IMR-90 (cell line): ENCODE results near the gene C1QTNF3. TPM values are rescaled to one million over a fixed set of nuclear protein-coding genes. Genes with fewer than 3 reads are reported as not detected.
A peak's percentile ranks its signal among the peaks of the same experiment; 100 is the strongest.

Experiments used
- ATAC-seq: fragments of 200-7000 bp; cut with Tn5 transposase; 2 replicates; pipeline ENCODE4 v1.9.1; 2020; ENCODE audit warnings: low read depth, mild to moderate bottlenecking, moderate library complexity
- BruUV-seq: library from RNA; stranded (reverse); fragments of 400-500 nt; replicated peaks from 2 replicates; lab custom pipeline; 2021; lab: Mats Ljungman, UMichigan
- CTCF ChIA-PET: fragments of 300-600 bp; formaldehyde crosslinking; extraction: SDS; loops from one replicate; lab custom pipeline; 2021; ENCODE audit warnings: antibody characterized with exemption; lab: Yijun Ruan, JAX
- POLR2A ChIA-PET: fragments of 300-600 bp; sonication (Branson Sonifier 250); formaldehyde crosslinking; loops from one replicate; lab custom pipeline; 2022; ENCODE audit warnings: antibody characterized with exemption; ENCODE audit not compliant: unreplicated experiment; lab: Charles Lee
- DNase-seq: peaks from one replicate; pipeline ENCODE4 v3.0.0; 2013
- H2AFZ ChIP-seq: replicated peaks from 2 replicates; pipeline ENCODE3; 2013; ENCODE audit warnings: low read length, mild to moderate bottlenecking; ENCODE audit not compliant: poor library complexity
- H2AK5ac ChIP-seq: 2 replicates; pipeline ENCODE4 v1.6.1; 2013; ENCODE audit warnings: low read depth, low read length, inconsistent platforms
- H2AK9ac ChIP-seq: replicated peaks from 2 replicates; pipeline ENCODE3; 2013; ENCODE audit warnings: mild to moderate bottlenecking, low read depth, low read length, moderate library complexity; ENCODE audit not compliant: poor library complexity
- H2BK120ac ChIP-seq: 2 replicates; pipeline ENCODE4 v1.6.1; 2013; ENCODE audit warnings: low read depth, low read length, inconsistent platforms
- H2BK15ac ChIP-seq: 3 replicates; pipeline ENCODE4 v1.6.1; 2013; ENCODE audit warnings: low read depth, low read length, inconsistent platforms
- H2BK20ac ChIP-seq: 2 replicates; pipeline ENCODE4 v1.6.1; 2013; ENCODE audit warnings: low read depth, mild to moderate bottlenecking, inconsistent platforms, low read length, moderate library complexity
- H2BK5ac ChIP-seq: 2 replicates; pipeline ENCODE4 v1.6.1; 2013; ENCODE audit warnings: mild to moderate bottlenecking, low read depth, low read length, inconsistent platforms; ENCODE audit not compliant: poor library complexity, severe bottlenecking
- H3K14ac ChIP-seq: replicated peaks from 2 replicates; pipeline ENCODE4 v1.6.1; 2013; ENCODE audit warnings: low read depth, low read length, inconsistent platforms
- H3K18ac ChIP-seq: 2 replicates; pipeline ENCODE4 v1.6.1; 2013; ENCODE audit warnings: low read depth, low read length, control low read depth
- H3K23ac ChIP-seq: 2 replicates; pipeline ENCODE4 v1.6.1; 2013; ENCODE audit warnings: low read depth, low read length, inconsistent platforms
- H3K27ac ChIP-seq: 2 replicates; pipeline ENCODE4 v1.5.1; 2013; ENCODE audit warnings: mild to moderate bottlenecking, control low read depth, low read length; ENCODE audit not compliant: insufficient read depth
- H3K27me3 ChIP-seq: 2 replicates; pipeline ENCODE4 v1.6.1; 2013; ENCODE audit warnings: low read length; ENCODE audit not compliant: control insufficient read depth, insufficient read depth
- H3K36me3 ChIP-seq: 2 replicates; pipeline ENCODE4 v1.6.1; 2013; ENCODE audit warnings: low read length, mixed read lengths; ENCODE audit not compliant: control insufficient read depth, insufficient read depth
- H3K4ac ChIP-seq: 2 replicates; pipeline ENCODE4 v1.6.1; 2013; ENCODE audit warnings: low read depth, low read length, inconsistent platforms
- H3K4me1 ChIP-seq: 2 replicates; pipeline ENCODE4 v1.6.1; 2013; ENCODE audit warnings: low read length, mixed read lengths; ENCODE audit not compliant: control insufficient read depth, insufficient read depth
- H3K4me2 ChIP-seq: 2 replicates; pipeline ENCODE4 v1.6.1; 2013; ENCODE audit warnings: low read depth, mild to moderate bottlenecking, control low read depth, low read length, moderate library complexity
- H3K4me3 ChIP-seq: 2 replicates; pipeline ENCODE4 v1.5.1; 2013; ENCODE audit warnings: low read depth, mild to moderate bottlenecking, control low read depth, low read length, moderate library complexity; ENCODE audit not compliant: insufficient read depth
- H3K56ac ChIP-seq: 2 replicates; pipeline ENCODE4 v1.6.1; 2013; ENCODE audit warnings: low read length, inconsistent platforms; ENCODE audit not compliant: insufficient read depth; ENCODE audit errors: extremely low read depth
- H3K79me1 ChIP-seq, 2 experiments: 2 replicates each; pipeline ENCODE4 v1.6.1; 2013; ENCODE audit warnings: low read length in 2 of 2, inconsistent platforms in 1 of 2, low read depth in 1 of 2
- H3K9ac ChIP-seq: 2 replicates; pipeline ENCODE4 v1.6.1; 2013; ENCODE audit warnings: low read depth, low read length, control low read depth
- H3K9me1 ChIP-seq: 2 replicates; pipeline ENCODE4 v1.6.1; 2013; ENCODE audit warnings: low read length, inconsistent platforms; ENCODE audit not compliant: insufficient read depth
- H3K9me3 ChIP-seq: 2 replicates; pipeline ENCODE4 v1.6.1; 2013; ENCODE audit warnings: low read length; ENCODE audit not compliant: control insufficient read depth, insufficient read depth
- H4K20me1 ChIP-seq: 2 replicates; pipeline ENCODE4 v1.6.1; 2013; ENCODE audit warnings: low read length, inconsistent platforms; ENCODE audit not compliant: insufficient read depth
- H4K5ac ChIP-seq: 2 replicates; pipeline ENCODE4 v1.6.1; 2013; ENCODE audit warnings: mild to moderate bottlenecking, low read depth, low read length, control low read depth
- H4K8ac ChIP-seq, 2 experiments: 2 replicates each; pipeline ENCODE4 v1.6.1; 2013; ENCODE audit warnings: low read depth in 2 of 2, low read length in 2 of 2, control low read depth in 1 of 2, inconsistent platforms in 1 of 2
- H4K91ac ChIP-seq: 2 replicates; pipeline ENCODE4 v1.6.1; 2013; ENCODE audit warnings: low read depth, low read length, inconsistent platforms; ENCODE audit not compliant: insufficient read depth
- BHLHE40 ChIP-seq: fragments of 150-350 bp; IDR thresholded peaks from 2 replicates; pipeline ENCODE4 v1.6.1; 2016; ENCODE audit warnings: mild to moderate bottlenecking, low read depth, low read length
- MAFK ChIP-seq: IDR thresholded peaks from 2 replicates; pipeline ENCODE4 v1.6.1; 2012; ENCODE audit warnings: low read depth, low read length, improper control_type of control experiment
- WGBS, 2 experiments: methylation state at CpG; one replicate each; pipeline versions ENCODE4 v1.1.5 to v1.1.7; 2013; ENCODE audit warnings: missing lambda C conversion rate in 2 of 2; ENCODE audit not compliant: insufficient read length in 1 of 2; ENCODE audit errors: extremely low coverage in 2 of 2; 5-methylcytosine and 5-hydroxymethylcytosine counted together
- dilution Hi-C: fragments of 300-500 bp; cut with HindIII; formaldehyde crosslinking; loops from one replicate; pipeline ENCODE4 v1.14.3; 2018; ENCODE audit warnings: low sequenced_read_pairs; ENCODE audit not compliant: unreplicated experiment
- in situ Hi-C: fragments of 300-500 bp; cut with MboI; formaldehyde crosslinking; loops from 3 replicates; pipeline ENCODE4 v1.14.3; 2019; ENCODE audit warnings: low sequenced_read_pairs, inconsistent platforms, mixed read lengths
- intact Hi-C: fragments of 100-400 bp; cut with micrococcal nuclease; formaldehyde crosslinking; loops from 2 replicates; pipeline ENCODE4 v1.10.0; 2022
- polyA plus RNA-seq, 3 experiments: library from polyadenylated mRNA; depleted of rRNA; stranded (reverse); fragments of >200 nt; gene quantifications; 2 replicates each; pipeline ENCODE4 v1.2.3, GENCODE V29; 2012; ENCODE audit warnings: low replicate concordance in 1 of 3
- total RNA-seq: library from RNA; depleted of rRNA; stranded (reverse); fragments of >200 nt; gene quantifications from 2 replicates; pipeline ENCODE4 v1.2.3, GENCODE V29; 2012

C1QTNF3 gene
- total and polyA plus RNA-seq, 2 of the 4 experiments (the other 2 are of a cell fraction), result 1.0 to 1.4 TPM

- Histone ChIP-seq H3K27ac (no peak overlapping the region), H2BK20ac (peak overlapping the region; percentile 60), H3K79me1 (no peaks in the 10 kb centered on the region), H3K23ac (peak overlapping the region; percentile 44; the same call in 1 of the 2 replicates), H3K27me3 (no peaks in the 10 kb centered on the region), H4K20me1 (no peaks in the 10 kb centered on the region), H4K5ac (no peak overlapping the region), H3K4me3 (no peak overlapping the region), H3K4me1 (peaks cover 8% of the 10 kb centered on the region), H2BK120ac (peak overlapping the region; percentile 11; the same call in 1 of the 2 replicates), H2AK9ac (peak overlapping the region; percentile 42), H3K56ac (no peak overlapping the region), H3K4me2 (no peak overlapping the region; the same call in 1 of the 2 replicates), H4K91ac (no peak overlapping the region), H3K14ac (peak overlapping the region; percentile 53; the same call in 1 of the 2 replicates), H3K9me1 (peaks cover 4% of the 10 kb centered on the region; the same call in 1 of the 2 replicates), H3K4ac (no peak overlapping the region), H2AFZ (peak overlapping the region; percentile 74), H3K36me3 (no peaks in the 10 kb centered on the region), H4K8ac (peak overlapping the region in 1 of 2 experiments; percentile 42; a peak in 2 of 4 replicates), H3K9ac (no peak overlapping the region), H3K9me3 (no peaks in the 10 kb centered on the region), H2BK5ac (peak overlapping the region; percentile 25), H2AK5ac (no peak overlapping the region), H2BK15ac (no peak overlapping the region; the same call in 2 of the 3 replicates), H3K18ac (no peak overlapping the region)
- TF ChIP-seq MAFK (peak; percentile 15; the same call in 1 of the 2 replicates), BHLHE40 (no peak)
- no TSS peak for BruUV-seq
- ChIA-PET POLR2A (no interaction called here), CTCF (no interaction called here)
- DNase-seq (peak; percentile 78), ATAC-seq (peak; percentile 98)
- 17% methylated on average over 1 of the region's 2 CpGs; no CpG with 5 or more reads in 1 of the 2 experiments for WGBS, 2 experiments
- in situ Hi-C loops, result no loop called here
- intact Hi-C loops, result no loop called here
- dilution Hi-C loops, result no loop called here
These were observed 10.1 kb upstream of the C1QTNF3 start for GRCh38 chr5:34053133-34053532.
